CD14-positive monocyte (primary cell): ENCODE results near the gene SUGCT. TPM values are rescaled to one million over a fixed set of nuclear protein-coding genes. Genes with fewer than 3 reads are reported as not detected.
A peak's percentile ranks its signal among the peaks of the same experiment; 100 is the strongest.

Experiments used
- DNase-seq, 3 donors: peaks; one replicate each; pipeline ENCODE4 v3.0.0-alpha.2; 2011 to 2022
- H2AFZ ChIP-seq: 2 replicates; pipeline ENCODE4 v1.6.0; 2012; ENCODE audit warnings: mild to moderate bottlenecking, low read depth, low read length, inconsistent platforms; ENCODE audit not compliant: insufficient read depth, poor library complexity, severe bottlenecking
- H3K27ac ChIP-seq, 2 donors: 1 replicate in 1 of 2; 2 replicates in 1 of 2; pipeline ENCODE4 v1.5.1; 2012 to 2013; ENCODE audit warnings: low read length in 2 of 2, control low read depth in 1 of 2, inconsistent platforms in 1 of 2, low read depth in 1 of 2, mild to moderate bottlenecking in 1 of 2
- H3K27me3 ChIP-seq, 2 donors: one replicate each; pipeline versions ENCODE4 v1.6.0 to v1.6.1; 2011 to 2013; ENCODE audit warnings: low read length in 2 of 2; ENCODE audit not compliant: control insufficient read depth in 2 of 2, insufficient read depth in 2 of 2
- H3K36me3 ChIP-seq, 2 donors: replicated peaks in 1 of 2; 1 replicate in 1 of 2; 2 replicates in 1 of 2; pipeline versions ENCODE4 v1.5.1 to v1.6.1; 2012 to 2013; ENCODE audit warnings: low read length in 2 of 2, control low read depth in 1 of 2, inconsistent platforms in 1 of 2, mild to moderate bottlenecking in 1 of 2; ENCODE audit not compliant: insufficient read depth in 2 of 2, control insufficient read depth in 1 of 2
- H3K4me1 ChIP-seq, 2 donors: 1 replicate in 1 of 2; 2 replicates in 1 of 2; pipeline versions ENCODE4 v1.5.1 to v1.6.1; 2012 to 2013; ENCODE audit warnings: low read length in 2 of 2, control low read depth in 1 of 2, inconsistent platforms in 1 of 2, mild to moderate bottlenecking in 1 of 2, moderate library complexity in 1 of 2; ENCODE audit not compliant: insufficient read depth in 2 of 2, control insufficient read depth in 1 of 2
- H3K4me2 ChIP-seq: replicated peaks from 2 replicates; pipeline ENCODE3; 2012; ENCODE audit warnings: low read length, moderate library complexity, mild to moderate bottlenecking; ENCODE audit not compliant: poor library complexity, severe bottlenecking; ENCODE audit errors: extremely low read depth
- H3K4me3 ChIP-seq, 3 experiments: fragments of 200-600 bp in 1 of 3; sonication (generic) in 1 of 3; replicated peaks in 1 of 3; 1 replicate in 2 of 3; 2 replicates in 1 of 3; pipeline ENCODE4 v1.5.1; 2011 to 2013; ENCODE audit warnings: low read length in 3 of 3, mild to moderate bottlenecking in 3 of 3, control low read depth in 2 of 3, low read depth in 2 of 3, inconsistent platforms in 1 of 3, moderate library complexity in 1 of 3
- H3K79me2 ChIP-seq: 2 replicates; pipeline ENCODE4 v1.6.0; 2012; ENCODE audit warnings: mild to moderate bottlenecking, control low read depth, inconsistent platforms, low read length, moderate library complexity; ENCODE audit not compliant: insufficient read depth
- H3K9ac ChIP-seq: 2 replicates; pipeline ENCODE4 v1.6.0; 2017; ENCODE audit warnings: low read length, mild to moderate bottlenecking; ENCODE audit not compliant: insufficient read depth, poor library complexity, severe bottlenecking
- H3K9me3 ChIP-seq, 2 donors: replicated peaks in 1 of 2; 1 replicate in 1 of 2; 2 replicates in 1 of 2; pipeline versions ENCODE4 v1.5.1 to v1.6.1; 2012 to 2013; ENCODE audit warnings: low read length in 2 of 2, control low read depth in 1 of 2; ENCODE audit not compliant: control insufficient read depth in 1 of 2, insufficient read depth in 1 of 2
- H4K20me1 ChIP-seq: 2 replicates; pipeline ENCODE4 v1.6.0; 2012; ENCODE audit warnings: mild to moderate bottlenecking, low read length, control low read depth, moderate library complexity; ENCODE audit not compliant: insufficient read depth
- H3K27ac Mint-ChIP-seq, 7 donors: one replicate each; pipeline ENCODE4 v1.8.0; 2020; ENCODE audit warnings: mild to moderate bottlenecking in 7 of 7, mixed read lengths in 7 of 7, moderate library complexity in 6 of 7, inconsistent platforms in 2 of 7
- H3K27me3 Mint-ChIP-seq, 3 donors: one replicate each; pipeline ENCODE4 v1.8.0; 2021 to 2022; ENCODE audit warnings: low read depth in 3 of 3, mild to moderate bottlenecking in 3 of 3, mixed read lengths in 3 of 3, moderate library complexity in 3 of 3, inconsistent platforms in 1 of 3
- H3K36me3 Mint-ChIP-seq, 2 donors: one replicate each; pipeline ENCODE4 v1.8.0; 2020; ENCODE audit warnings: mixed read lengths in 2 of 2, inconsistent platforms in 1 of 2, mild to moderate bottlenecking in 1 of 2
- H3K4me1 Mint-ChIP-seq: one replicate; pipeline ENCODE4 v1.8.0; 2020; ENCODE audit warnings: mild to moderate bottlenecking, mixed read lengths
- H3K4me3 Mint-ChIP-seq, 2 donors: one replicate each; pipeline ENCODE4 v1.8.0; 2020; ENCODE audit warnings: mild to moderate bottlenecking in 2 of 2, mixed read lengths in 2 of 2, moderate library complexity in 1 of 2
- H3K9me3 Mint-ChIP-seq, 7 donors: one replicate each; pipeline ENCODE4 v1.8.0; 2020 to 2022; ENCODE audit warnings: mixed read lengths in 7 of 7, mild to moderate bottlenecking in 6 of 7, moderate library complexity in 6 of 7, inconsistent platforms in 2 of 7
- WGBS: methylation state at CpG from one replicate; pipeline ENCODE4 v1.1.5; 2013; ENCODE audit warnings: missing lambda C conversion rate; ENCODE audit not compliant: insufficient coverage; 5-methylcytosine and 5-hydroxymethylcytosine counted together
- intact Hi-C, 2 donors: fragments of 100-400 bp; cut with micrococcal nuclease; formaldehyde crosslinking; loops; one replicate each; pipeline versions ENCODE4 v1.15.0 to v1.15.1; 2023
- polyA plus RNA-seq, 3 donors: library from polyadenylated mRNA; depleted of rRNA in 1 of 3; unstranded in 2 of 3; stranded (reverse) in 1 of 3; fragments of 300-500 nt in 2 of 3; fragments of >200 nt in 1 of 3; fragmentation: Illumina TruSeq in 2 of 3; gene quantifications; 1 replicate in 2 of 3; 2 replicates in 1 of 3; pipeline ENCODE4 v1.2.3, GENCODE V29; 2012 to 2021
- TF ChIP-seq, protein P1 (sequence below): fragments of 200-600 bp; IDR thresholded peaks from one replicate; pipeline ENCODE4 v1.8.0; 2022; ENCODE audit warnings: antibody characterized with exemption, mild to moderate bottlenecking

The SUGCT gene
- polyA plus RNA-seq, 3 donors = not detected

DNA sequence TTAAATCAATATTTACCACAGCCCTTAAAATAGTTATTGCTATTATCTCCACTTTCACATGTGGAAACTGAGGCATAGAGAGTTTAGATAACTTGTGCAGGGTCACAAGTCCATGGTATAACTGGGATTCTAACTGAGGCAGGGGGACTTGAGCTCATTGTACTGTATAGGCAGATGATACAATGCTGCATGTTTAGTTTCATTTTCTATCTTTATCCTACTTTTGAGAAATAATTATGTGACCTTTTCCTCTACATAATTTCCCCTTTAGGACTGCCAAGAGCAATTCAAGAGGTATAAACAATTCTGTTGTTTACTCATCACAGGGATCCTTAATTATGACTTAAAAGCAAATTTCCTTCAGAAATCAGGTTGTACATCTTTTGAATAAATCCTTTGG is 193.1 kb downstream of the SUGCT start:
- peaks cover 0 to 2% (median 0%) of the 10 kb centered on the region in 3 donors for H3K27me3 Mint-ChIP-seq
- H3K27ac Mint-ChIP-seq = no peak overlapping the region
- H4K20me1 ChIP-seq = no peaks in the 10 kb centered on the region
- no peaks in the 10 kb centered on the region for H3K36me3 Mint-ChIP-seq
- no peak overlapping the region for H3K27ac ChIP-seq
- no peak overlapping the region for H2AFZ ChIP-seq
- no peaks in the 10 kb centered on the region for H3K79me2 ChIP-seq
- intact Hi-C loops = no loop called here
- TF ChIP-seq, protein P1, sequence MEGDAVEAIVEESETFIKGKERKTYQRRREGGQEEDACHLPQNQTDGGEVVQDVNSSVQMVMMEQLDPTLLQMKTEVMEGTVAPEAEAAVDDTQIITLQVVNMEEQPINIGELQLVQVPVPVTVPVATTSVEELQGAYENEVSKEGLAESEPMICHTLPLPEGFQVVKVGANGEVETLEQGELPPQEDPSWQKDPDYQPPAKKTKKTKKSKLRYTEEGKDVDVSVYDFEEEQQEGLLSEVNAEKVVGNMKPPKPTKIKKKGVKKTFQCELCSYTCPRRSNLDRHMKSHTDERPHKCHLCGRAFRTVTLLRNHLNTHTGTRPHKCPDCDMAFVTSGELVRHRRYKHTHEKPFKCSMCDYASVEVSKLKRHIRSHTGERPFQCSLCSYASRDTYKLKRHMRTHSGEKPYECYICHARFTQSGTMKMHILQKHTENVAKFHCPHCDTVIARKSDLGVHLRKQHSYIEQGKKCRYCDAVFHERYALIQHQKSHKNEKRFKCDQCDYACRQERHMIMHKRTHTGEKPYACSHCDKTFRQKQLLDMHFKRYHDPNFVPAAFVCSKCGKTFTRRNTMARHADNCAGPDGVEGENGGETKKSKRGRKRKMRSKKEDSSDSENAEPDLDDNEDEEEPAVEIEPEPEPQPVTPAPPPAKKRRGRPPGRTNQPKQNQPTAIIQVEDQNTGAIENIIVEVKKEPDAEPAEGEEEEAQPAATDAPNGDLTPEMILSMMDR = no peak
- no peak for DNase-seq
- H3K36me3 ChIP-seq = no peaks in the 10 kb centered on the region
- H3K4me3 ChIP-seq = no peak overlapping the region
- H3K9me3 ChIP-seq = no peaks in the 10 kb centered on the region
- H3K27me3 ChIP-seq = no peaks in the 10 kb centered on the region
- H3K9ac ChIP-seq = no peak overlapping the region
- no peak overlapping the region for H3K4me3 Mint-ChIP-seq
- no peak overlapping the region for H3K4me2 ChIP-seq
- H3K4me1 Mint-ChIP-seq = peaks cover 5% of the 10 kb centered on the region
- H3K9me3 Mint-ChIP-seq = no peaks in the 10 kb centered on the region
- peaks cover 0 to 3% of the 10 kb centered on the region in 2 donors for H3K4me1 ChIP-seq

GRCh38 chr7:40329601-40330153 is 194.9 kb downstream of the SUGCT start:
- no peaks in the 10 kb centered on the region for H3K9me3 ChIP-seq
- peaks cover 5% of the 10 kb centered on the region for H3K4me1 Mint-ChIP-seq
- no peaks in the 10 kb centered on the region for H3K36me3 Mint-ChIP-seq
- no peaks in the 10 kb centered on the region for H3K36me3 ChIP-seq
- peaks cover 0 to 3% of the 10 kb centered on the region in 2 donors for H3K4me1 ChIP-seq
- DNase-seq = peak; percentile 23 to 49 (median 39)
- H3K27ac ChIP-seq = no peak overlapping the region
- intact Hi-C loops = loop anchor here (5.0 kb wide), 2 partner anchors 273 to 278 kb away; no protein-coding TSS in a partner anchor
- H3K27me3 ChIP-seq = no peaks in the 10 kb centered on the region
- no peak overlapping the region for H2AFZ ChIP-seq
- H3K79me2 ChIP-seq = no peaks in the 10 kb centered on the region
- no peak overlapping the region for H3K4me3 ChIP-seq
- H3K9ac ChIP-seq = no peak overlapping the region
- H4K20me1 ChIP-seq = no peaks in the 10 kb centered on the region
- TF ChIP-seq, protein P1 = peak; percentile 89
- H3K27me3 Mint-ChIP-seq = no peaks in the 10 kb centered on the region
- H3K27ac Mint-ChIP-seq = no peak overlapping the region
- H3K4me3 Mint-ChIP-seq = no peak overlapping the region
- H3K9me3 Mint-ChIP-seq = no peaks in the 10 kb centered on the region
- 100% methylated on average over 1 of the region's 1 CpG for WGBS
- H3K4me2 ChIP-seq = no peak overlapping the region
